Liver (tissue), 9 donors: ENCODE data around the gene CNDP2. TPM values are rescaled to one million over a fixed set of nuclear protein-coding genes. Genes with fewer than 3 reads are reported as not detected.

ENCODE experiments used
- DNase-seq: peaks from one replicate; pipeline ENCODE4 v3.0.0-alpha.2; 2017; ENCODE audit warnings: low spot score
- H3K27ac ChIP-seq, 2 donors: one replicate each; pipeline ENCODE4 v1.7.0; 2013; ENCODE audit warnings: inconsistent platforms in 2 of 2, low read length in 2 of 2, control low read depth in 1 of 2, low read depth in 1 of 2, mild to moderate bottlenecking in 1 of 2
- H3K27me3 ChIP-seq, 4 donors: one replicate each; pipeline versions ENCODE4 v1.6.1 to v1.7.0; 2013; ENCODE audit warnings: low read length in 3 of 4, inconsistent platforms in 1 of 4, mild to moderate bottlenecking in 1 of 4, moderate library complexity in 1 of 4; ENCODE audit not compliant: control insufficient read depth in 4 of 4, insufficient read depth in 4 of 4
- H3K36me3 ChIP-seq, 4 donors: one replicate each; pipeline versions ENCODE4 v1.6.1 to v1.7.0; 2013; ENCODE audit warnings: low read length in 3 of 4, mild to moderate bottlenecking in 3 of 4, low read depth in 1 of 4, moderate library complexity in 1 of 4; ENCODE audit not compliant: control insufficient read depth in 4 of 4, insufficient read depth in 3 of 4
- H3K4me1 ChIP-seq, 4 donors: one replicate each; pipeline versions ENCODE4 v1.6.1 to v1.7.0; 2013; ENCODE audit warnings: low read length in 3 of 4, mild to moderate bottlenecking in 3 of 4, moderate library complexity in 1 of 4; ENCODE audit not compliant: control insufficient read depth in 4 of 4, insufficient read depth in 4 of 4
- H3K4me3 ChIP-seq, 3 donors: one replicate each; pipeline versions ENCODE4 v1.6.1 to v1.7.0; 2013; ENCODE audit warnings: low read length in 3 of 3, control low read depth in 1 of 3, low read depth in 1 of 3, mild to moderate bottlenecking in 1 of 3
- H3K9ac ChIP-seq, 2 donors: one replicate each; pipeline ENCODE4 v1.7.0; 2013; ENCODE audit warnings: low read length in 2 of 2, mild to moderate bottlenecking in 2 of 2, moderate library complexity in 2 of 2, control low read depth in 1 of 2, low read depth in 1 of 2
- H3K9me3 ChIP-seq, 4 donors: one replicate each; pipeline versions ENCODE4 v1.6.1 to v1.7.0; 2013; ENCODE audit warnings: low read length in 3 of 4; ENCODE audit not compliant: control insufficient read depth in 4 of 4
- ATF3 ChIP-seq: IDR thresholded peaks from 2 replicates; pipeline ENCODE4 v1.6.1; 2016; ENCODE audit warnings: antibody characterized with exemption
- CTCF ChIP-seq: fragments of 150-350 bp; IDR thresholded peaks from 2 replicates; pipeline ENCODE4 v1.5.1; 2017; ENCODE audit warnings: improper control_type of control experiment, low read depth, low read length; ENCODE audit not compliant: missing input control
- EGR1 ChIP-seq, 2 donors: IDR thresholded peaks; 2 replicates each; pipeline ENCODE4 v1.6.1; 2016 to 2018; ENCODE audit warnings: antibody characterized with exemption in 2 of 2, low read depth in 2 of 2
- FOXA1 ChIP-seq: IDR thresholded peaks from 2 replicates; pipeline ENCODE4 v1.6.1; 2016; ENCODE audit warnings: antibody characterized with exemption
- FOXA2 ChIP-seq: IDR thresholded peaks from 2 replicates; pipeline ENCODE4 v1.6.1; 2016; ENCODE audit warnings: antibody characterized with exemption
- GABPA ChIP-seq, 2 donors: IDR thresholded peaks in 1 of 2; conservative IDR thresholded peaks in 1 of 2; 2 replicates each; pipeline ENCODE4 v1.6.1; 2016; ENCODE audit warnings: antibody characterized with exemption in 2 of 2, mild to moderate bottlenecking in 1 of 2, moderate library complexity in 1 of 2
- HNF4A ChIP-seq, 2 donors: conservative IDR thresholded peaks; 2 replicates each; pipeline ENCODE4 v1.6.1; 2016; ENCODE audit warnings: antibody characterized with exemption in 2 of 2, mild to moderate bottlenecking in 2 of 2
- RAD21 ChIP-seq, 2 donors: IDR thresholded peaks; 2 replicates each; pipeline ENCODE4 v1.6.1; 2016; ENCODE audit warnings: antibody characterized with exemption in 2 of 2, mild to moderate bottlenecking in 2 of 2
- REST ChIP-seq: IDR thresholded peaks from 2 replicates; pipeline ENCODE4 v1.6.1; 2016; ENCODE audit warnings: antibody characterized with exemption, mild to moderate bottlenecking
- RXRA ChIP-seq, 2 donors: IDR thresholded peaks; 2 replicates each; pipeline ENCODE4 v1.6.1; 2017 to 2018; ENCODE audit warnings: antibody characterized with exemption in 2 of 2, mild to moderate bottlenecking in 1 of 2
- SP1 ChIP-seq: IDR thresholded peaks from 2 replicates; pipeline ENCODE4 v1.6.1; 2018; ENCODE audit warnings: antibody characterized with exemption, mild to moderate bottlenecking
- TAF1 ChIP-seq: conservative IDR thresholded peaks from 2 replicates; pipeline ENCODE4 v1.6.1; 2016; ENCODE audit warnings: antibody characterized with exemption, mild to moderate bottlenecking
- YY1 ChIP-seq: IDR thresholded peaks from 2 replicates; pipeline ENCODE4 v1.6.1; 2016; ENCODE audit warnings: antibody characterized with exemption, mild to moderate bottlenecking
- ZBTB33 ChIP-seq: IDR thresholded peaks from 2 replicates; pipeline ENCODE4 v1.6.1; 2016; ENCODE audit warnings: antibody characterized with exemption
- WGBS: extraction: QIAGEN DNeasy Blood & Tissue Kit; methylation state at CpG from one replicate; pipeline ENCODE4 v1.1.7; 2013; 5-methylcytosine and 5-hydroxymethylcytosine counted together
- polyA plus RNA-seq, 2 donors: library from polyadenylated mRNA; stranded (reverse) in 1 of 2; unstranded in 1 of 2; fragments of 200-250 nt in 1 of 2; fragments of >200 nt in 1 of 2; fragmentation: Nextera tagmentation in 1 of 2; extraction: Ambion mirVana in 1 of 2; gene quantifications; one replicate each; pipeline versions ENCODE4 v1.2.1 to v1.2.3, GENCODE V29; 2013 to 2015
- total RNA-seq, 2 donors: library from RNA; depleted of rRNA; stranded (reverse); fragments of >200 nt; gene quantifications; one replicate each; pipeline ENCODE4 v1.2.3, GENCODE V29; 2014
- donor health status: healthy.
- donor health status: healthy.
- donor health status: healthy.
- donor health status: healthy.
- donor health status: healthy.

Gene CNDP2
- total and polyA plus RNA-seq, 4 donors, result 65.5 to 167 (median 141) TPM

GRCh38 chr18:74509856-74510769 lies 13.9 kb downstream of the CNDP2 start (continued):
- TF ChIP-seq CTCF (no peak), ATF3 (no peak), RAD21 (IDR thresholded peaks at IDR 0.05) (no peak), YY1 (no peak), TAF1 (no peak), EGR1 (IDR thresholded peaks at IDR 0.05; ENCODE audit: low read depth in 2 of 2) (no peak), FOXA1 (no peak)

GRCh38 chr18:74510770-74511095 lies 14.6 kb downstream of the CNDP2 start:
- H3K4me3 ChIP-seq, result no peak overlapping the region

More at GRCh38 chr18:74510770-74511095, 14.6 kb downstream of the CNDP2 start:
- Histone ChIP-seq H3K27ac (no peak overlapping the region), H3K9ac (no peak overlapping the region), H3K9me3 (no peaks in the 10 kb centered on the region), H3K36me3 (peaks cover 40 to 73% (median 49%) of the 10 kb centered on the region in 4 donors), H3K27me3 (no peaks in the 10 kb centered on the region), H3K4me1 (peaks cover 7 to 38% (median 24%) of the 10 kb centered on the region in 4 donors)
- WGBS, result 95% methylated on average over 12 of the region's 12 CpGs
- no peak for TF ChIP-seq YY1
- no peak for TF ChIP-seq TAF1
- no peak for TF ChIP-seq HNF4A (conservative IDR thresholded peaks at IDR 0.05)
- no peak for TF ChIP-seq SP1
- no peak for TF ChIP-seq RAD21 (IDR thresholded peaks at IDR 0.05)
- no peak for TF ChIP-seq CTCF
- TF ChIP-seq RXRA (IDR thresholded peaks at IDR 0.05), result no peak
- no peak for TF ChIP-seq FOXA1
- no peak for TF ChIP-seq REST
- TF ChIP-seq FOXA2, result no peak
- no peak for TF ChIP-seq GABPA (IDR thresholded peaks at IDR 0.05 in 1 of 2, conservative IDR thresholded peaks at IDR 0.05 in 1 of 2)
- TF ChIP-seq ZBTB33, result no peak
- DNase-seq, result no peak
